NCI-H748 treated with DMSO at 0.1 percent for 48 hours (cell line): Measurements from ENCODE around the gene FIS1.
"Not testable (repeated sequence)": the region's sequence is repeated elsewhere in the genome, so short reads cannot be mapped to it uniquely, and the experiment has no call there.

Source experiments
- DNase-seq: peaks from one replicate; lab custom pipeline; 2025; lab: John Stamatoyannopoulos, UW

The FIS1 gene

DNA sequence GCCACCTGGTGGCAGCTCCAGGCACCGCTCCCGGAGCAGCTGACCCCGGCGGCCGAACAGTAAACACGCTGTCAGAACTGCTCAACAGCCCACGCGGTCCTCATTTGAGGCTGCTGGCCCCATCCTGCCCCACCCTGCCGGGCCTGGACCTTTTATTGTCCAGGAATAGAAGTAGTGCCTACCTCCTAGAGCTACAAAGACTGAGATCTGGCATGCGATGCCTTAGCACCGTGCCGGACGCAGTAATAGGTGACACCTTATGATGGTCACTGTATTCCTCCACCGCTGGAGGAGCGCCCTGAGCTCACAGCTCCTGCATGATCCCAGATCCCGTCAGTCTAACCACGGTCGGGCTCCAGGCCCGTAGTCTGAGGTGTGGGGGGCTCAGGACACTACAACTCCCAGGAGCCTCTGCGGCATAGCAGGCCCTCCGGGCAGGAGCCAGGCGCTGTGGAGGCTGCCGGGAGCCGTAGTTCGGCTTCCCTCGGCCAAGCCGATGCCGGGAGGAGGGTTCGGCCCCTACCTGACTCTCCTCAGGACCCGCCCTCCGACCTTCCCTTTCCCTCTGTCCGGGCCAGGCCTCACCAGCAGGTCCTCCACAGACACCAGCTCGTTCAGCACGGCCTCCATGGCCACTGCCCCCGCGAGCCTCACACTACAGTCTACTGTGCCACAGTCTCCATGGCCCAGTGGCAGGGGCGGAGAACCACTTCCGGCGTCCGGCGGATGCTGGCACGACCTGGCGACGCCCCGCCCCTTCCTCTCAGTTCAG is at the start of gene FIS1:
TSS of gene FIS1 (minus strand) at position 707 of the 772 bp plus-strand sequence. CDS start at position 630, 77 bp downstream.
- peak; percentile 85 for DNase-seq

GRCh38 chr7:101294039-101294831 is 49.4 kb upstream of the FIS1 start:
- DNase-seq = no peak

GRCh38 chr7:101293069-101294021 is 48.5 kb upstream of the FIS1 start:
- DNase-seq = not testable (repeated sequence)

GRCh38 chr7:101292566-101292965 is 47.7 kb upstream of the FIS1 start:
- not testable (repeated sequence) for DNase-seq

DNA sequence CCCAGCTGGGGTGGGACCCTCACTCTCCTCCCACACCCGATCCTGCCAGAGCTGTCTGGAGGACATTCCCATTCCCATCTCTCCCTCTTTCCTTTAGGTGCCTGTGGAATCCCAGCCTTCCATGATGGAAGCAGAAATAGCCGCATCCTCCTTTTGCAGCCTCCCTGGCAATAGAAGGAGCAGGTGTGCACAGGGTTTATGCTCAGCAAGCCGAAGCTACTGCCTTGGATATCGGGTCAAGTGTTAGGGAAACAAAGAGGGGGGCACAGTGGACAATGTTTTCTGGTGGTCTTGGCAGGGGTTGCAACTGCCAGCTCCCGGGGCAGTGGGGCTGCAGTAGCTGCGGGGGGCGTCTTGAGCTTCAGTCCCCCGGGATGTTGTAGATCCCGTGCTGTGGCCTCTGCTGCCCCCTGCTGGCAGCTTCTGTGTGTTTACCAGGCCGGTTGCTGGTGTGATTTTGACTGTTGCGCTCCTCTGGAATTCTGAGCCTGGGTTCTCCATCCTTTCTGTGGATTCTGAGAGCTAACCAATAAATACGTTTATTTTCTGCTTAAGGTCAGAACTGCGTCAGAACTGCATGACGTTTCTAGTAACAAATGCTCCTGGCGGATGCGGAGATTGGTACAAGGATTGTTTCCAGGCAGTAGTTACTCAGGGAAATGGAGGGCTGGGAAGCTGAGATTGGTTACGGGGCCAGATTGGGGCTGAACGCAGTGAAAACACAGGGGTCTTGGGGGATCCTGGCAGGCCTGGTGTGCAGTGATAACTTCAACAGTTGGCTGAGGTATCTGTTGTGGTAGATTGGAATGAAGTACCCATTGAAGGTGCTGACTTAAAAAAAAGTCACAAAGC is 45.5 kb upstream of the FIS1 start:
- peak; percentile 17 for DNase-seq

GRCh38 chr7:101289687-101290086 is 44.8 kb upstream of the FIS1 start:
- not testable (repeated sequence) for DNase-seq

- DNase-seq = no peak
Observed at GRCh38 chr7:101288439-101288838, 43.6 kb upstream of the FIS1 start.

GRCh38 chr7:101287032-101287431 is 42.2 kb upstream of the FIS1 start:
- no peak for DNase-seq

GRCh38 chr7:101285880-101286279 is 41.0 kb upstream of the FIS1 start:
- not testable (repeated sequence) for DNase-seq

DNA sequence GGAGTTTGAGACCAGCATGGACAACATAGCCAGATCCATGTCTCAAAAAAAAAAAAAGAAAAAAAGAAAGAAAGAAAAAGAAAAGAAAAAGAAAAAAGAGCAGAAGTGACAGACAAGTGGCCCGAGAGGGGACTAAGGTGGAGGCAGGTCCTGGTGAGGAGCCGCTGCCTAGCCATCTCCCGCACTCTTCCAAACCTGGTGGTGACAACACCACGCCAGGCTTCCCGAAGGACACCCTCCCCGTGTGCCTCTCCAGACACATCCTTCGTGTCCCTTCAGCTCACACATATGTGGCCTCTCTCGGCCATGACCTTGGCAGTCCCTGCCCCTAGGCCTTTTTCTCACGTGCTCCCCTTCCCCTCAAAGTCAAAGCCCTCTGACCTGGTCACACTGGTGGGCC is 40.3 kb upstream of the FIS1 start:
- DNase-seq = no peak

DNA sequence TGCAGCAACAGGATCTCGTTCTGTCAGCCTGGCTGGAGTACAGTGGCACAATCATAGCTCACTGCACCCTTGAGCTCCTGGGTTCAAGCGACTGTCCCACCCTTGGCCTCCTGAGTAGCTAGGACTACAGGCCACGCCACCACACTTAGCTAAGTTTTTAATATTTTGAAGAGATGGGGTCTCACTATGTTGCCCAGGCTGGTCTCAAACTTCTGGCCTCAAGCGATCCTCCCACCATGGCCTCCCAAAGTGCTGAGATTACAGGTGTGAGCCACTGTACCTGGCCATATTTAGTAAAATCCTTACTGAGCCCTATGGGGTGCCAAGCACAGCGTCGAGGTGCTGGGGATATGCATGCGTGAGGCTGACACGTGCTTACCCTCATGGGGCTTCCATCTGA is 36.0 kb upstream of the FIS1 start:
- DNase-seq = not testable (repeated sequence)

GRCh38 chr7:101278461-101279292 is 33.8 kb upstream of the FIS1 start:
- DNase-seq = no peak

DNA sequence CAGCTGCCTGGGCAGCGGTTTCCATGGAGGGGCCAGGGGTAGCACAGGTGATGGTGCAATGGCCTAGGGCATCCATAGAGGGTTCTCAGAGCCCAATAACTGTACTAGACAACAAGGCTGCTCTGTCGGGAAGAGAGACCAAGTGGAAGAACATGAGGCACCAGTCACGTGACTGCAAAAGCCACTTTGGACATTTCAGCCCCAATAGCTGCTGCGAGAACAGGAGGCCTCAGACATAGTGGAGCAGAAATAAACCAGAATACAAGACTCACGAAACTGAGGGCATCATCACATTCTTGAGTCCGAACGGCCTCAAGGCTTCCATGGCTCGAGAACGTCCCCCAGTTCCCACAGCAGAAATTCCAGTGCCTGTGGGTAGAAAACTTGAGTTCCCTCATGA is 32.3 kb upstream of the FIS1 start:
- no peak for DNase-seq

DNA sequence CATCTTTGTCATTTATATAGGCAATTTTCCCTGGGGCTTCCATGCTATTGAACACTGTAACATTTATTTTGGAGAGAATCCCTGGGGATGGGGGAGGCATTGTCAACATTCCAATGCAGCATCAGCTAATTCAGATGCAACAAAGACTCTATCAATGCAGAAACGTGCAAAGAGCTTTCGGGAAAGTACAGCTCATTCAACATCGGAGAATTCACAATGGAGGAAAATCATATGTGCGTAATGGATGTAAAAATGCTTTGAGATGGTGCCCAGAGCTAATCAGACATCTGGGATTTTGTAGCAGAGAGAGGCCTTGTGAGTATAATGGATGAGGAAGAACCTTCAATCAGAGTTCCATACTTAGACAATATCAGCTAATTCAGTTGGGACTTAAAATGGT is 28.3 kb upstream of the FIS1 start:
- DNase-seq = no peak

DNA sequence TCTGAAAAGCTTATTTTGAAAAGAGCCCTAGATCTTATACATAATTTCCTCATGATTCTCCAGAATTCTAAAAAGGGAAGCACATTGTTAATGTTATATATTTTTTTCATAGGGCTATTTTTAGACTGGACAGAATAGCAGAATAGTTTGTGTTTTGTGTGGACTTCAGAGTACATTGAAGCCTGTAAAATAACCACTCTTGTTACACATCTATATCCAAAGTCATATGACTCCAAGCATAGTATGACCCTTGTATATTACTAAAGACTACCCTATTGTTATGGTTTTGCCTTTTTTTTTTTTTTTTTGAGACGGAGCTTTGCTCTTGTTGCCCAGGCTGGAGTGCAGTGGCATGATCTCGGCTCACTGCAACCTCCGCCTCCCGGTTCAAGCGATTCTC is 26.1 kb upstream of the FIS1 start:
- DNase-seq = no peak

- no peak for DNase-seq
Observed at GRCh38 chr7:101269664-101270063, 24.8 kb upstream of the FIS1 start.

- no peak for DNase-seq
Observed at GRCh38 chr7:101265622-101266516, 21.0 kb upstream of the FIS1 start.

DNA sequence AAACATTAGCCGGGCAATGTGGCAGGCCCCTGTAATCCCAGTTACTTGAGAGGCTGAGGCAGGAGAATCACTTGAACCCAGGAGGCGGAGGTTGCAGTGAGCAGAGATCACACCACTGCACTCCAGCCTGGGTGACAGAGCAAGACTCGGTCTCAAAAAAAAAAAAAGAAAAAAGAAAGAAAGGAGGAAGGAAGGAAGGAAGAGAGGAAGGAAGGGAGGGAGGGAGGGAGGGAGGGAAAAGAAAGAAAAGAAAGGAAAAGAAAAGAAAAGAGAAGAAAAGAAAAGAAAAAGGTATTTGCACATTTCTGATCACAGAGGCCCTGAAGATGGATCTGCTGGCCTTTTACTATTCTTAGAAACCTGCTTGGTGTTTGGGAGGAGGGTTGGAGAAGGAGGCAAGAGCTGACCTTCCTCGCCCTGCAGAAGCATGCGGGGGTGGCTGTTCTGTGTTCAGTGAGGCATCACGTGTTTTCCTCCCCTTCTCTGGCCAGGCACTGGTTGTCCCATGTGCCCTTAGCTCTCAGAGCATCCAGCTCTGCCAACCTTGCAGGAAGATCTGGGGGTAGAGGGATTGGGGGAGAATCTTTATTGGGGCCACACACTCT is 19.3 kb upstream of the FIS1 start:
- not testable (repeated sequence) for DNase-seq

DNA sequence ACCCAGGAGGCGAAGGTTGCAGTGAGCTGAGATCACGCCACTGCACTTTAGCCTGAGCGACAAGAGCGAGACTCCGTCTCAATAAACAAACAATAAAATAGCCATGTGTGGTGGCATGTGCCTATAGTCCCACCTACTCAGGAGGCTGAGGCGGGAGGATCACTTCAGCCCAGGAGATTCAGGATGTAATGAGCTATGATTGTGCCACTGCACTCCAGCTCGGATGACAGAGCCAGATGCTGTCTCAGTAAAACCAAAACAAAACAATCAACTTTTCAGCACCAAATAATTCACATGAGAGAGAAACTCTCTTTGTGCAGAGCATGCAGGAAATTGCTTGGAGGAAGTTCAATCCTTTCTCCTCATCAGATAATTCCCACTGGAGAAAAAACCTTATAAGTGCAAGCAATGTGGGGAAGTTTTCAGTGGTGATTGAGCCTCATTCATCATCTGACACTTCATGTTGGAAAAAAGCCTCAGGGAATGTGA is 13.4 kb upstream of the FIS1 start:
- DNase-seq = no peak
